Parathyroid adenoma (tissue), 2 donors: ENCODE data around the gene NEK4.

Source experiments
- H2AFZ ChIP-seq: fragments of 300-600 bp; sonication (generic); one replicate; pipeline ENCODE4 v1.7.0; 2017; ENCODE audit warnings: antibody characterized with exemption, mild to moderate bottlenecking
- H3K27ac ChIP-seq: fragments of 300-600 bp; sonication (generic); one replicate; pipeline ENCODE4 v1.7.0; 2017
- H3K27me3 ChIP-seq: fragments of 300-600 bp; sonication (generic); one replicate; pipeline ENCODE4 v1.7.0; 2017; ENCODE audit warnings: low read length; ENCODE audit not compliant: control insufficient read depth, insufficient read depth
- H3K36me3 ChIP-seq: fragments of 300-600 bp; sonication (generic); one replicate; pipeline ENCODE4 v1.7.0; 2017; ENCODE audit warnings: low read length; ENCODE audit not compliant: control insufficient read depth, insufficient read depth
- H3K4me1 ChIP-seq: fragments of 300-600 bp; sonication (generic); one replicate; pipeline ENCODE4 v1.7.0; 2017; ENCODE audit warnings: control low read depth
- H3K4me2 ChIP-seq: fragments of 300-600 bp; sonication (generic); one replicate; pipeline ENCODE4 v1.7.0; 2017; ENCODE audit warnings: low read length
- H3K4me3 ChIP-seq: fragments of 300-600 bp; sonication (generic); one replicate; pipeline ENCODE4 v1.7.0; 2017; ENCODE audit warnings: low read depth, low read length
- H3K79me2 ChIP-seq: fragments of 300-600 bp; sonication (generic); one replicate; pipeline ENCODE4 v1.7.0; 2017; ENCODE audit warnings: control low read depth
- H3K9ac ChIP-seq: fragments of 300-600 bp; sonication (generic); one replicate; pipeline ENCODE4 v1.7.0; 2017; ENCODE audit warnings: mild to moderate bottlenecking
- H3K9me3 ChIP-seq: fragments of 300-600 bp; sonication (generic); one replicate; pipeline ENCODE4 v1.7.0; 2017; ENCODE audit warnings: low read length; ENCODE audit not compliant: control insufficient read depth
- CTCF ChIP-seq: fragments of 300-600 bp; sonication (generic); IDR thresholded peaks from one replicate; pipeline ENCODE4 v1.7.0; 2017; ENCODE audit warnings: antibody characterized with exemption, mild to moderate bottlenecking
- donor health status: primary hyperparathyroidism.

The NEK4 gene

DNA sequence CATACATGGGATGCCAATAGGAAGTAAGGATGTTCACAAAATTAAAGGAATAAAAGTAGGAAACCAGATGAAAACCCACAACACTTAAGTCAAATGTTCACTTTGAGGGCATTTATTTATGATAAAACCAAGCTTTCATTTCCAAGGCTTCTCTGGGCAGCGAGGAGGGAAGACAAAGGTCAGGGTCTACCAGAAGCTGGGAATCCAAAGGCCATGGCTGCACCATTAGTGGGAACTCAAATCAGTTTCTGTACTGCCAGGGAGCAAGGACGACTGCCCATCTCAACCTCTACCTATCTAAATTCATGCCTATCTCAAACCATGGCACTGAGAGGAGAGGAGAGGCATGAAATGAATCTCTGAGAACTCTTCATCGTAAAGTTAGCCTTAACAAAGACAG is 107.6 kb downstream of the NEK4 start:
- H3K36me3 ChIP-seq: no peaks in the 10 kb centered on the region
- no peak for TF ChIP-seq CTCF
- H3K9me3 ChIP-seq: no peaks in the 10 kb centered on the region
- H3K9ac ChIP-seq: no peak overlapping the region
- no peaks in the 10 kb centered on the region for H3K4me1 ChIP-seq
- H3K4me2 ChIP-seq: no peak overlapping the region
- H3K27ac ChIP-seq: no peak overlapping the region
- no peak overlapping the region for H2AFZ ChIP-seq
- peaks cover 5% of the 10 kb centered on the region for H3K79me2 ChIP-seq
- no peak overlapping the region for H3K4me3 ChIP-seq
- no peaks in the 10 kb centered on the region for H3K27me3 ChIP-seq

GRCh38 chr3:52660046-52660445 is 110.7 kb downstream of the NEK4 start:
- Histone ChIP-seq H3K27ac (no peak overlapping the region), H3K4me2 (no peak overlapping the region), H3K79me2 (peaks cover 2% of the 10 kb centered on the region), H3K9ac (no peak overlapping the region), H3K36me3 (no peaks in the 10 kb centered on the region), H3K27me3 (no peaks in the 10 kb centered on the region), H3K4me3 (no peak overlapping the region), H2AFZ (no peak overlapping the region), H3K9me3 (no peaks in the 10 kb centered on the region), H3K4me1 (no peaks in the 10 kb centered on the region)
- TF ChIP-seq CTCF: no peak
